ENCODE measurements around the gene MT1E.
A peak's percentile ranks its signal among the peaks of the same experiment; 100 is the strongest.
"Not testable (repeated sequence)": the region's sequence is repeated elsewhere in the genome, so short reads cannot be mapped to it uniquely, and the experiment has no call there.

The MT1E gene

DNA sequence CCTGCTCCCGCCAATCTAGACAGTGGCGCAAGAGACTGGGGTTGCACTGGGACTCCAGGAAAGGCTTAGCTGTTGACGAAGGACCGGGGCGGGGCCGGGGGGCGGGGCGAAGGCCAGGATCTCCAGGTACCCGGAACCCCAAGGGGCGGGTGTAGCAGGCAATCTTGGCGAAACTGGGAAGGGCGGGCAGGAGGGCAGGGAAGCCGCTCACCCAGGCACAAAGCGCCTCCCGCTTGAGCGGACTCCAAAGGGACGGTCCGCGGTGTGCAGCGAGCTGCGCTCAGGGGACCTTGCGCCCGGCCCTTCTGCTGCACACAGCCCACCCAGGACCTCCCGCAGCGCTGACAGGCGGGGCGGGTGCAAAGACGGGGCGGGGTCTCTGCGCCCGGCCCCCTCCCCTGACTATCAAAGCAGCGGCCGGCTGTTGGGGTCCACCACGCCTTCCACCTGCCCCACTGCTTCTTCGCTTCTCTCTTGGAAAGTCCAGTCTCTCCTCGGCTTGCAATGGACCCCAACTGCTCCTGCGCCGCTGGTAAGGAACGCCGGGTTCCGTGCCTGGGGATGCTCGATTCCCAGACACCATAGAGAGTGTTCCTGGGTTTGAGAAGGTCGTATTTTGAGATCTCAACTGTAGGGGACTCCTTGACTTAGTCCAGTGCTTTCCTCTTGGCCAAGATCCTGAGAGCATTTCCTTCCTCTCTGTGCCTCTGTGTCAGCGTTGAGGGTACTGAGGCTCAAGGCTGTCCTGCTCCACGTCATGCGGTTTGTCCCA is 32.2 kb downstream of the MT1E start, which contains the start of gene MT1F:
MT1F (plus strand) TSS at position 405 of the 772 bp plus-strand sequence; CDS start at position 505, 100 bp downstream.
- Histone ChIP-seq H3K4me3 (peak within 1 kb of the TSS; percentile 74), H3K27ac (peak within 1 kb of the TSS; percentile 56 to 57)
- DNase-seq (ENCODE audit: low spot score): peak; percentile 83
- TF ChIP-seq, protein P1, sequence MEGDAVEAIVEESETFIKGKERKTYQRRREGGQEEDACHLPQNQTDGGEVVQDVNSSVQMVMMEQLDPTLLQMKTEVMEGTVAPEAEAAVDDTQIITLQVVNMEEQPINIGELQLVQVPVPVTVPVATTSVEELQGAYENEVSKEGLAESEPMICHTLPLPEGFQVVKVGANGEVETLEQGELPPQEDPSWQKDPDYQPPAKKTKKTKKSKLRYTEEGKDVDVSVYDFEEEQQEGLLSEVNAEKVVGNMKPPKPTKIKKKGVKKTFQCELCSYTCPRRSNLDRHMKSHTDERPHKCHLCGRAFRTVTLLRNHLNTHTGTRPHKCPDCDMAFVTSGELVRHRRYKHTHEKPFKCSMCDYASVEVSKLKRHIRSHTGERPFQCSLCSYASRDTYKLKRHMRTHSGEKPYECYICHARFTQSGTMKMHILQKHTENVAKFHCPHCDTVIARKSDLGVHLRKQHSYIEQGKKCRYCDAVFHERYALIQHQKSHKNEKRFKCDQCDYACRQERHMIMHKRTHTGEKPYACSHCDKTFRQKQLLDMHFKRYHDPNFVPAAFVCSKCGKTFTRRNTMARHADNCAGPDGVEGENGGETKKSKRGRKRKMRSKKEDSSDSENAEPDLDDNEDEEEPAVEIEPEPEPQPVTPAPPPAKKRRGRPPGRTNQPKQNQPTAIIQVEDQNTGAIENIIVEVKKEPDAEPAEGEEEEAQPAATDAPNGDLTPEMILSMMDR (IDR thresholded peaks at IDR 0.05): no peak

DNA sequence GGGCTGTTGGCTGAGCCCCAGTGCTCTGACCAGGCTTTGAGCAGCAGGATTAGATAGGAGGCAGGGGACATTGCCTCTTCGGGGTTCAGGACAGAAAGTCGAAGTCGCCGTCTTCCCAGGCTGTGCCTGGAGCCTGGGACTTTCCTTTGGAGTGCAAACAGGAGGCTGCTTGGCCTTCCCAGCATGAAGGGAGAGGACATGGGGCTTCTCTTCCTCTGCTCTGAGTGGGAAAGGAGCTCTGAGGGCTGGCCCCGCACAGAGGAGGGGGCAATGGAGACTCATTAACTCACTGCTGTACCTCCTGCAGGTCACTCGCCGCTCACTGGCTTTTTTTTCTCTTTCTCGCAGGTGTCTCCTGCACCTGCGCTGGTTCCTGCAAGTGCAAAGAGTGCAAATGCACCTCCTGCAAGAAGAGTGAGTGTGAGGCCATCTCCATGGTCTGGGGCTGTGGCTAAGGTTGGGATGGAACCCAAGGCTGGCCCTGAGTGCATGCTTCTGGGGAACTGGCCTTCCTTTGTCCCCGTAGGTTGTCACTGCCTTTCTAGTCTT is 32.8 kb downstream of the MT1E start:
- H3K4me3 ChIP-seq: peak overlapping the region; percentile 74
- TF ChIP-seq, protein P1 (IDR thresholded peaks at IDR 0.05): no peak
- H3K27ac ChIP-seq: peak overlapping the region in 1 of 2 donors; percentile 56
- DNase-seq (ENCODE audit: low spot score): no peak

DNA sequence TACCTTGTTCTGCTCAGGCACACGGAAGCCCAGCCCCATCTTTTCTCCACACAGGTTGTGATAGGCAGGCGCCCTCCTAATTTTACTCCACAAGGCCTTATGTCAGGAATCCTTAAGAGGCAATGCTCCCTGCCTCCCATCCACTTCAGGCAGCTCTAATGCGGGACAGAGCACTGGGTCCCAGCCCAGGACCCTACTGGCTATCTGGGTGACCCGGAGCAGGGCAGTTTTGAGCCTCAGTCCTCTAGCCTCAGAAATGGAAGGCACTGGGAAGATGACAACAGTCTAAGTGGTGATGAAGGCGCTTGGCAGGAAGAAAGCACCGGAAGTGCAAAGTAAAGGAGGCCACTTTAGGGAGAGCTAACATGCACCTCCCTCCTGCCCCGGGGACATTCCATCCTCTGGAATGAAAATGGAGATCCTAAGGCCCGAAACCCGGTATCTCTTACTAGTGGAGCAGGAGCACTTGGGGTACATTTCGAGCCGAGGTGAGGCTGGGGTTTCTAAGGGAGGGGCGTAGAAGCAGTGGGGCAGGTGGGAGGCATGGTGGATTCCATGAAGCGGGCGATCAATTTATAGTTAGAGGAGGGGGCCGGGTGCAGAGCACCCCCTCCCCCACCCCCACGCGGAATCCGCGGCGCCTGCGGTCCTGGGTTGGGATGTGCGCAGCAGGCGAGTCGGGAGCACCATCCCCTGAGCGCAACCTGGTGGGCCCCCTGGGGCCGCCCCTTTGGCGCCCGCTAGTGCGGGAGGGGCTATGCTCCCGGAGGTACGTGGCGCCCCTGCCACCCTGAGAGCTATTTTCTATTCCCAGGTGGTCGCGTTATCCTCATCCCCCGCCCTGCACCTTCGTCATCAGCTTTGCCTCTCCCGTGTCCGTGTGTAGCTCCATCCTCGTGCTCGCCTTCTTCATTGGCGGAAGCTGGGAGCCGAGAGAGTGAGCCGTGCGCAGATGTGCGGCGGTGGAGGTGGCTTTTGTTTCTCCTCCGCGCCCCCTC is 37.1 kb downstream of the MT1E start:
- DNase-seq (ENCODE audit: low spot score): no peak
- TF ChIP-seq, protein P1 (IDR thresholded peaks at IDR 0.05): no peak
- H3K27ac ChIP-seq: no peak overlapping the region
- peak overlapping the region; percentile 46 for H3K4me3 ChIP-seq

DNA sequence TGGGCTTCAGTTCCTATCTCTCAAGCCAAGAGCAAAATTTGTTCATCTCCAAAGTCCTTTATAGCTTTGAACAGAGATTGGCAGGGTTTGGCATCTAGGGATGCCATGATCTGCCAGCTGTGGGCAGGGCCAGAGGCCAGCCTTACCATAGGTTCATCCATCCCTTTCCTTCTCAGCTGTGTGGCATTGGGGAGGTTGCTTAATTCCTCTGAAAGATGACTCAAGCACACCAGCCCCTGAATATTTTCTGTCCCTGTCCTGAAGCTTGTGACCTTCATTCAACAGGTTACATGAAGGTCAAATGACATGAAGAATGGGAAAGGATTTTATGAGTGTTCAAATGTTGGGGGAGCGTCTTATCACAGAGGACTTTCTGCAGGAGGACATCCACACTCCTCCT is 38.9 kb downstream of the MT1E start:
- Histone ChIP-seq H3K27ac (no peak overlapping the region), H3K4me3 (no peak overlapping the region)
- DNase-seq (ENCODE audit: low spot score): no peak
- TF ChIP-seq, protein P1 (IDR thresholded peaks at IDR 0.05): no peak

DNA sequence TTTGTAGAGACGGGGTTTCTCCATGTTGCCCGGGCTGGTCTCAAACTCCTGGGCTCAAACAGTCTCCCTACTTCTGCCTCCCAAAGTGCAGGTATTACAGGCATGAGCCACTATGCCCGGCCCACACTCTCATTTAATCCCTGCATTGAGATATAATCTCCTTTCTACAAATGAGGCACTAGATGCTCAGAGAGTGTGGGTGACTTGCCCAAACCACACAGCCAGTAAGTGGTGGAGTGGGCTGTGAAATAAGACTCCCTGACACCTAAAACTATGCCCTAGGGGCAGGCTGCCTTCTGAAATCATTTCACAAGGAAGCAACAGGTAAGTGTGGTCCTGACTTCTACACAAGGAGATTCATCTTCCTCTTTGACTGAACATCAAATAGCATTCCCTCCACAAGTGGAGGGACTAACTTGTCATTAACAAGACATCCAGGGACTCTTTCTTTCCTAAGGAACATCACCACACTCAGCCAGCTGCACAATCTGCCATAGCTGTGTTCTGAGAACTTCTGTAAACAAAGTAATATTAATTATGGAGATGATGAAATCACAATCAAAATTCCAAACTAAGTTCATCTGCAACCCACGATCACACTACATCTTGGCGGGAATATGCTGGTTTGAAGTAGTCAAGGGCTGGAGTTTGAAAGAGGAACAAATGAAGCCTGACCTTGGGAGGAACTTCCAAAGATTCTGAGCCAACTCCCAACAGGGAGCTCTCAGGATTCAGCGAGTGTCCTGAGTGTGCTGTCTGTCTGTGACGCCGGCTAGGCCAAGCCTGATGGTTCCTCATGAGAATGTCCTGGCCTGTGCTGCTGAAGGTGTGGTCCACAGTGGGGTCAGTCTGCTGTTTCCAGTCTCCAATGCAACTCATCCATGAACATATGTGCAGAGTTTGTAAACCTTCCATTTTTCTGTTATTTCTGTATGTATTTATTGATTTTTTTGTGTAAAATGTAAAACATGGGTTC is 40.0 kb downstream of the MT1E start:
- not testable (repeated sequence) for DNase-seq (ENCODE audit: low spot score); H3K4me3 ChIP-seq; H3K27ac ChIP-seq

DNA sequence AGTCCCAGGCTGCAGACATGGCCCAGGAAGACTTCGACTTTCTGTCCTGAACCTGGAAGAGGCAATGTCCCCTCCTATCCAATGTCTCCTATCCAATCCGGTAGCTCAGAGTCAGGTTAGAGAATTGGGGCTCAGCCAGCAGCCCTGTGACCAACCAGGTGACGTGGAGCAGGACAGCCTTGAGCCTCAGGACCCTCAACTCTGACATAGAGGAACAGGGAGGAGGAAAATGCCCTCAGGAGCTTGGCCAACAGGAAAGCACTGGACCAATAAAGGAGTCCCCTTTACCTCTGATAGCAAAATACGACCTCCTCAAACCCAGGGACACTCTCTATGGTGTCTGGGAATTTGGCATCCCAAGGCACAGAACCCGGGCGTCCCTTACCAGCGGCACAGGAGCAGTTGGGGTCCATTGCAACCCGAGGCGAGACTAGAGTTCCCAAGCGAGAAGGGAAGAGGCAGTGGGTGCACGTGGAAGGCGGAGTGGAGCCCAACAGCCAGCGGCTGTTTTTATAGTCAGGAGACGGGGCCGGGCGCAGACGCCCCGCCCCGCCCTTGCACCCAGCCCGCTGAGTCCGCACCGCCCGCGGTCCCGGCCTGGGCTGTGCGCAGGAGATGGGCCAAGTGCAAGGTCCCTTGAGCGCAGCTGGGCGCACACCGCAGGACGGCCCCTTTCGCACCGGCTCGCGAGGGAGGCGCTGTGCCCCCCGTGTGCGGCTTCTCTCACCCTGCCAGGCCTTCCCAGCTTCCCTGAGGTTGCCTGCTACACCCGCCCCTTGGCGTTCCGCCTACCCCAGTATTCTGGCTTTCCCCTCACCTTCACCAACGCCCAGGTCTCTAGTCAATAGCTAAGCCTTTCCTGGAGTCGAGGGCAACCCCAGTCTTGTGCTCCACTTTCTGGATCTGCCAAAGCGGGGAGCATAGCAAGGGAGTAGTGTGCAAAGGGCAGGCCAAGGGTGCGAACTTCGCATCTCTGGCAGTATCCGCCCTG is 42.3 kb downstream of the MT1E start, which contains the start of gene MT1G:
MT1G (minus strand) TSS at position 485 of the 991 bp plus-strand sequence; CDS start at position 413, 72 bp downstream.
- TF ChIP-seq, protein P1 (IDR thresholded peaks at IDR 0.05): no peak
- H3K27ac ChIP-seq: no peak within 1 kb of the TSS
- H3K4me3 ChIP-seq: peak within 1 kb of the TSS; percentile 57
- no peak for DNase-seq (ENCODE audit: low spot score)

Data from coronary artery (tissue), 2 donors.